Keratinocyte (primary cell): Measurements from ENCODE around the gene SUN2. TPM values are rescaled to one million over a fixed set of nuclear protein-coding genes. Genes with fewer than 3 reads are reported as not detected.

Experiments used
- DNase-seq: peaks from one replicate; pipeline ENCODE4 v3.0.0-alpha.2; 2011; ENCODE audit warnings: low read depth, missing footprints, low spot score
- FAIRE-seq: peaks from 2 replicates; lab custom pipeline; 2011; peaks lifted over from hg19 to GRCh38; lab: Jason Lieb, UNC
- H2AFZ ChIP-seq: 2 replicates; pipeline ENCODE4 v1.6.0; 2012; ENCODE audit warnings: low read length, control low read depth, inconsistent platforms; ENCODE audit not compliant: control insufficient read depth
- H3K27ac ChIP-seq: 2 replicates; pipeline ENCODE4 v1.5.1; 2011; ENCODE audit warnings: low read length; ENCODE audit not compliant: control insufficient read depth, insufficient read depth
- H3K27me3 ChIP-seq: 3 replicates; pipeline ENCODE4 v1.6.0; 2011; ENCODE audit warnings: low read length; ENCODE audit not compliant: control insufficient read depth, insufficient read depth; ENCODE audit errors: extremely low read depth
- H3K36me3 ChIP-seq, 2 experiments: 2 replicates in 1 of 2; 3 replicates in 1 of 2; pipeline ENCODE4 v1.5.1; 2011; ENCODE audit warnings: low read length in 2 of 2, mild to moderate bottlenecking in 1 of 2; ENCODE audit not compliant: control insufficient read depth in 2 of 2, insufficient read depth in 2 of 2; ENCODE audit errors: extremely low read depth in 1 of 2
- H3K4me1 ChIP-seq: 3 replicates; pipeline ENCODE4 v1.5.1; 2011; ENCODE audit warnings: low read length; ENCODE audit not compliant: control insufficient read depth, insufficient read depth; ENCODE audit errors: extremely low read depth
- H3K4me2 ChIP-seq: 3 replicates; pipeline ENCODE4 v1.6.0; 2011; ENCODE audit warnings: low read depth, low read length; ENCODE audit not compliant: control insufficient read depth, insufficient read depth; ENCODE audit errors: extremely low read depth
- H3K4me3 ChIP-seq, 3 experiments: fragments of 200-600 bp in 1 of 3; sonication (generic) in 1 of 3; 2 replicates in 2 of 3; 3 replicates in 1 of 3; pipeline ENCODE4 v1.5.1; 2011 to 2016; ENCODE audit warnings: low read length in 3 of 3, mild to moderate bottlenecking in 3 of 3, control low read depth in 2 of 3, inconsistent platforms in 1 of 3, low read depth in 1 of 3, mixed read lengths in 1 of 3, mixed run types in 1 of 3, moderate library complexity in 1 of 3; ENCODE audit not compliant: control insufficient read depth in 2 of 3, insufficient read depth in 2 of 3; ENCODE audit errors: extremely low read depth in 1 of 3
- H3K79me2 ChIP-seq: 2 replicates; pipeline ENCODE4 v1.6.0; 2012; ENCODE audit warnings: low read length; ENCODE audit not compliant: control insufficient read depth, insufficient read depth
- H3K9ac ChIP-seq: 3 replicates; pipeline ENCODE4 v1.6.0; 2011; ENCODE audit warnings: low read length; ENCODE audit not compliant: control insufficient read depth, insufficient read depth; ENCODE audit errors: extremely low read depth
- H3K9me1 ChIP-seq: 3 replicates; pipeline ENCODE4 v1.6.0; 2011; ENCODE audit warnings: low read length; ENCODE audit not compliant: control insufficient read depth, insufficient read depth; ENCODE audit errors: extremely low read depth
- H3K9me3 ChIP-seq: 2 replicates; pipeline ENCODE4 v1.5.1; 2012; ENCODE audit warnings: low read depth, low read length; ENCODE audit not compliant: control insufficient read depth
- H4K20me1 ChIP-seq: 3 replicates; pipeline ENCODE4 v1.6.0; 2011; ENCODE audit warnings: low read length; ENCODE audit not compliant: control insufficient read depth, insufficient read depth; ENCODE audit errors: extremely low read depth
- EZH2 ChIP-seq: IDR thresholded peaks from one replicate; pipeline ENCODE4 v1.6.1; 2012; ENCODE audit warnings: inconsistent platforms, mild to moderate bottlenecking, low read length, moderate library complexity
- dilution Hi-C: fragments of 300-500 bp; cut with MboI; formaldehyde crosslinking; loops from one replicate; pipeline ENCODE4 v1.7.0; 2020; ENCODE audit warnings: low sequenced_read_pairs; ENCODE audit not compliant: extremely low pct_ligation_motif_present
- polyA plus RNA-seq, 5 experiments: library from polyadenylated mRNA; depleted of rRNA in 3 of 5; stranded (reverse) in 3 of 5; stranded (forward) in 1 of 5; unstranded in 1 of 5; fragments of >200 nt; gene quantifications; 1 replicate in 1 of 5; 2 replicates in 3 of 5; 3 replicates in 1 of 5; pipeline versions ENCODE4 v1.2.1 to v1.2.3, GENCODE V29; 2011 to 2012; ENCODE audit warnings: missing spikeins in 2 of 5, low read depth in 1 of 5, low replicate concordance in 1 of 5
- TF ChIP-seq, protein P1 (sequence below), 3 experiments: IDR thresholded peaks in 1 of 3; conservative IDR thresholded peaks in 1 of 3; optimal IDR thresholded peaks in 1 of 3; 2 replicates in 2 of 3; 3 replicates in 1 of 3; pipeline versions ENCODE3 to v1.5.1; 2011; ENCODE audit warnings: low read length in 3 of 3, mild to moderate bottlenecking in 3 of 3, moderate library complexity in 2 of 3, control low read depth in 1 of 3, inconsistent platforms in 1 of 3; ENCODE audit not compliant: insufficient read depth in 2 of 3; ENCODE audit errors: extremely low read depth in 1 of 3

The SUN2 gene
- polyA plus RNA-seq, 1 donor (not counting 4 experiments of a cell fraction or from before 2014, with no cell fraction given), result 15.9 TPM

GRCh38 chr22:38781033-38781432, 25.2 kb upstream of the SUN2 start:
- dilution Hi-C loops, result no loop called here
- H3K79me2 ChIP-seq, result no peaks in the 10 kb centered on the region
- H3K4me2 ChIP-seq, result no peak overlapping the region
- no peaks in the 10 kb centered on the region for H3K9me3 ChIP-seq
- DNase-seq (no peak), FAIRE-seq (no peak)
- TF ChIP-seq, protein P1, sequence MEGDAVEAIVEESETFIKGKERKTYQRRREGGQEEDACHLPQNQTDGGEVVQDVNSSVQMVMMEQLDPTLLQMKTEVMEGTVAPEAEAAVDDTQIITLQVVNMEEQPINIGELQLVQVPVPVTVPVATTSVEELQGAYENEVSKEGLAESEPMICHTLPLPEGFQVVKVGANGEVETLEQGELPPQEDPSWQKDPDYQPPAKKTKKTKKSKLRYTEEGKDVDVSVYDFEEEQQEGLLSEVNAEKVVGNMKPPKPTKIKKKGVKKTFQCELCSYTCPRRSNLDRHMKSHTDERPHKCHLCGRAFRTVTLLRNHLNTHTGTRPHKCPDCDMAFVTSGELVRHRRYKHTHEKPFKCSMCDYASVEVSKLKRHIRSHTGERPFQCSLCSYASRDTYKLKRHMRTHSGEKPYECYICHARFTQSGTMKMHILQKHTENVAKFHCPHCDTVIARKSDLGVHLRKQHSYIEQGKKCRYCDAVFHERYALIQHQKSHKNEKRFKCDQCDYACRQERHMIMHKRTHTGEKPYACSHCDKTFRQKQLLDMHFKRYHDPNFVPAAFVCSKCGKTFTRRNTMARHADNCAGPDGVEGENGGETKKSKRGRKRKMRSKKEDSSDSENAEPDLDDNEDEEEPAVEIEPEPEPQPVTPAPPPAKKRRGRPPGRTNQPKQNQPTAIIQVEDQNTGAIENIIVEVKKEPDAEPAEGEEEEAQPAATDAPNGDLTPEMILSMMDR (optimal IDR thresholded peaks at IDR 0.05 in 1 of 3, IDR thresholded peaks at IDR 0.05 in 1 of 3, conservative IDR thresholded peaks at IDR 0.05 in 1 of 3; ENCODE audit: extremely low read depth in 1 of 3, insufficient read depth in 2 of 3, low read length in 3 of 3), result no peak
- TF ChIP-seq EZH2, result no peak
- H2AFZ ChIP-seq, result no peak overlapping the region
- no peak overlapping the region for H3K27ac ChIP-seq
- no peak overlapping the region for H3K4me3 ChIP-seq
- H4K20me1 ChIP-seq, result no peaks in the 10 kb centered on the region
- H3K9me1 ChIP-seq, result no peaks in the 10 kb centered on the region
- peaks cover 0 to 3% of the 10 kb centered on the region in 2 experiments for H3K36me3 ChIP-seq
- peaks cover 4% of the 10 kb centered on the region for H3K4me1 ChIP-seq
- no peak overlapping the region for H3K9ac ChIP-seq
- H3K27me3 ChIP-seq, result no peaks in the 10 kb centered on the region

DNA sequence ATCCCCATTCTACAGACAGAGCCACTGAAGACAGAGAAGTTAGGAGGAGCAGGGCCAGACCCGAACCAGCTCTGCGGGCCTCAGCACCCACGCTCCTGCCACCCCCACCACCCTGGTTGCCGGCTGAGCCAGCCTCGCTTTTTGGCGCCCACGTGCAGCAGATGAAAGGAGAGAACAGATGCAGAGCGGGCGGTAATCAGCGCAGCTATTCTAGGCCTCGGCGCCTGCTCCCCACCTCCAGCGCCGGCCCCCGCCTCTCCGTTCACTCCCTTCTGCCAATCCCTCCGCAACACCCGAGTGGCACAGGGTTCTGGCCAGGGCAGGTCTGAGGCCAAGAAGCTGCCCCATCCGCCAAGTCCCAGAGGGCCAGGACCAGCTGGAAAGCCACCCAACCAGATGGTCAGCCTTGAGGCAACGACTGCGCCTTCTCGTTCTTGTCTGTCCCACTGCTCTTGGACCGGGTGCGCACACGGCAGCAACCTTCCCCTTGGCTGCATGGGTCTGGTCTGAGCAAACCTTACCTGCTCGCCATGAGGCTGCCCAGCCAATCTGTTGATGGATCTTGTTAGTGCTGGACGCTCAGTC, 21.4 kb upstream of the SUN2 start:
- H3K4me2 ChIP-seq, result no peak overlapping the region
- H3K9me3 ChIP-seq, result no peaks in the 10 kb centered on the region
- no peak overlapping the region for H3K27ac ChIP-seq
- no peak for TF ChIP-seq EZH2
- TF ChIP-seq, protein P1 (optimal IDR thresholded peaks at IDR 0.05 in 1 of 3, IDR thresholded peaks at IDR 0.05 in 1 of 3, conservative IDR thresholded peaks at IDR 0.05 in 1 of 3; ENCODE audit: extremely low read depth in 1 of 3, insufficient read depth in 2 of 3, low read length in 3 of 3), result no peak
- no peak overlapping the region for H2AFZ ChIP-seq
- dilution Hi-C loops, result no loop called here
- FAIRE-seq (no peak), DNase-seq (no peak)
- H3K4me1 ChIP-seq, result peaks cover 16% of the 10 kb centered on the region
- H4K20me1 ChIP-seq, result peaks cover 3% of the 10 kb centered on the region
- H3K4me3 ChIP-seq, result no peak overlapping the region
- H3K79me2 ChIP-seq, result no peaks in the 10 kb centered on the region
- H3K9ac ChIP-seq, result no peak overlapping the region
- peaks cover 0 to 3% of the 10 kb centered on the region in 2 experiments for H3K36me3 ChIP-seq
- no peaks in the 10 kb centered on the region for H3K27me3 ChIP-seq
- H3K9me1 ChIP-seq, result no peaks in the 10 kb centered on the region
